B cell (primary cell): ENCODE data around the gene TBC1D14. TPM values are rescaled to one million over a fixed set of nuclear protein-coding genes. Genes with fewer than 3 reads are reported as not detected.

Experiments used
- ATAC-seq: fragments of 200-7000 bp; cut with Tn5 transposase; one replicate; pipeline ENCODE4 v1.10.0; 2021; ENCODE audit warnings: low read depth, mild to moderate bottlenecking, moderate number of reproducible peaks, moderate library complexity
- CTCF ChIA-PET: fragments of 350-600 bp; sonication (Branson Sonifier 250); formaldehyde crosslinking; loops from one replicate; lab custom pipeline; 2021; ENCODE audit warnings: antibody characterized with exemption, inconsistent platforms; lab: Charles Lee
- POLR2A ChIA-PET: fragments of 350-600 bp; sonication (Branson Sonifier 250); formaldehyde crosslinking; loops from one replicate; lab custom pipeline; 2021; ENCODE audit warnings: antibody characterized with exemption; lab: Charles Lee
- DNase-seq: peaks from one replicate; pipeline ENCODE4 v3.0.0; 2013
- H2AFZ ChIP-seq: 2 replicates; pipeline ENCODE4 v1.6.1; 2012; ENCODE audit warnings: mild to moderate bottlenecking, low read depth, low read length; ENCODE audit not compliant: insufficient read depth, poor library complexity, severe bottlenecking
- H3K27ac ChIP-seq, 2 donors: 1 replicate in 1 of 2; 2 replicates in 1 of 2; pipeline ENCODE4 v1.5.1; 2012 to 2013; ENCODE audit warnings: low read length in 2 of 2, mild to moderate bottlenecking in 2 of 2, moderate library complexity in 1 of 2
- H3K27me3 ChIP-seq, 4 experiments: fragments of 200-600 bp in 1 of 4; sonication (generic) in 1 of 4; replicated peaks in 1 of 4; 1 replicate in 2 of 4; 2 replicates in 2 of 4; pipeline versions ENCODE4 v1.6.1 to v1.7.0; 2013 to 2016; ENCODE audit warnings: low read length in 3 of 4, mild to moderate bottlenecking in 2 of 4, mixed read lengths in 1 of 4, moderate library complexity in 1 of 4; ENCODE audit not compliant: insufficient read depth in 4 of 4, control insufficient read depth in 3 of 4; ENCODE audit errors: control extremely low read depth in 1 of 4
- H3K36me3 ChIP-seq, 2 experiments: replicated peaks in 1 of 2; 1 replicate in 1 of 2; 2 replicates in 1 of 2; pipeline versions ENCODE4 v1.6.1 to v1.7.1; 2013; ENCODE audit warnings: low read length in 1 of 2; ENCODE audit not compliant: insufficient read depth in 2 of 2, control insufficient read depth in 1 of 2; ENCODE audit errors: control extremely low read depth in 1 of 2, extremely low read depth in 1 of 2
- H3K4me1 ChIP-seq, 2 donors: fragments of 200-600 bp in 1 of 2; sonication (generic) in 1 of 2; 1 replicate in 1 of 2; 2 replicates in 1 of 2; pipeline versions ENCODE4 v1.5.1 to v1.6.1; 2013 to 2017; ENCODE audit warnings: low read length in 2 of 2; ENCODE audit not compliant: control insufficient read depth in 2 of 2, insufficient read depth in 2 of 2
- H3K4me2 ChIP-seq: replicated peaks from 2 replicates; pipeline ENCODE3; 2012; ENCODE audit warnings: mild to moderate bottlenecking, low read depth, low read length; ENCODE audit not compliant: poor library complexity, severe bottlenecking
- H3K4me3 ChIP-seq, 5 experiments: fragments of 200-600 bp in 1 of 5; sonication (generic) in 1 of 5; 1 replicate in 3 of 5; 2 replicates in 2 of 5; pipeline versions ENCODE4 v1.5.1 to v1.7.0; 2011 to 2016; ENCODE audit warnings: low read length in 4 of 5, mild to moderate bottlenecking in 4 of 5, low read depth in 2 of 5, control low read depth in 1 of 5, moderate library complexity in 1 of 5; ENCODE audit not compliant: insufficient read depth in 1 of 5; ENCODE audit errors: control extremely low read depth in 1 of 5, extremely low read depth in 1 of 5
- H3K79me2 ChIP-seq: fragments of 200-600 bp; sonication (generic); one replicate; pipeline ENCODE4 v1.6.0; 2016; ENCODE audit warnings: low read length; ENCODE audit not compliant: control insufficient read depth, insufficient read depth
- H3K9ac ChIP-seq: fragments of 200-600 bp; sonication (generic); 2 replicates; pipeline ENCODE4 v1.6.1; 2017; ENCODE audit warnings: mild to moderate bottlenecking, low read length, moderate library complexity
- H3K9me3 ChIP-seq, 3 donors: one replicate each; pipeline versions ENCODE4 v1.6.1 to v1.7.1; 2013; ENCODE audit warnings: low read length in 2 of 3; ENCODE audit not compliant: control insufficient read depth in 2 of 3, insufficient read depth in 1 of 3; ENCODE audit errors: control extremely low read depth in 1 of 3
- H4K20me1 ChIP-seq: 2 replicates; pipeline ENCODE4 v1.6.0; 2012; ENCODE audit warnings: mild to moderate bottlenecking, low read length; ENCODE audit not compliant: insufficient read depth, control insufficient read depth, poor library complexity, severe bottlenecking
- H3K27ac Mint-ChIP-seq: one replicate; pipeline ENCODE4 v1.8.0; 2021; ENCODE audit warnings: mixed read lengths
- H3K27me3 Mint-ChIP-seq: one replicate; pipeline ENCODE4 v1.8.0; 2021; ENCODE audit warnings: mixed read lengths
- H3K4me1 Mint-ChIP-seq: one replicate; pipeline ENCODE4 v1.8.0; 2021; ENCODE audit warnings: mixed read lengths
- H3K4me3 Mint-ChIP-seq: one replicate; pipeline ENCODE4 v1.8.0; 2021; ENCODE audit warnings: mixed read lengths
- H3K9me3 Mint-ChIP-seq: one replicate; pipeline ENCODE4 v1.8.0; 2022; ENCODE audit warnings: mixed read lengths; ENCODE audit not compliant: insufficient read depth
- CTCF ChIP-seq: fragments of 200-600 bp; IDR thresholded peaks from one replicate; pipeline ENCODE4 v1.8.0; 2022; ENCODE audit warnings: antibody characterized with exemption, mild to moderate bottlenecking
- EZH2 ChIP-seq: IDR thresholded peaks from 2 replicates; pipeline ENCODE4 v1.6.1; 2012; ENCODE audit warnings: borderline replicate concordance, low read depth, mild to moderate bottlenecking, moderate library complexity, low read length; ENCODE audit not compliant: insufficient read depth, poor library complexity, severe bottlenecking
- WGBS: methylation state at CpG from one replicate; pipeline ENCODE4 v1.1.5; 2013; ENCODE audit warnings: missing lambda C conversion rate; ENCODE audit not compliant: insufficient coverage; 5-methylcytosine and 5-hydroxymethylcytosine counted together
- intact Hi-C: fragments of 100-400 bp; cut with micrococcal nuclease; formaldehyde crosslinking; loops from one replicate; pipeline ENCODE4 v1.10.0; 2022
- polyA plus RNA-seq: library from polyadenylated mRNA; depleted of rRNA; stranded (reverse); fragments of >200 nt; gene quantifications from 2 replicates; pipeline ENCODE4 v1.2.3, GENCODE V29; 2012
- total RNA-seq, 2 donors: library from RNA; stranded (reverse); fragments of 120-200 nt in 1 of 2; gene quantifications; 1 replicate in 1 of 2; 2 replicates in 1 of 2; pipeline versions ENCODE4 v1.2.3 to v1.2.4, GENCODE V29; 2013 to 2022

Gene TBC1D14
- total and polyA plus RNA-seq, 2 donors (not counting 1 experiment from before 2014, with no cell fraction given) = 21.9 to 42.0 TPM

- H3K27me3 Mint-ChIP-seq = peaks cover 3% of the 10 kb centered on the region
- ATAC-seq (no peak), DNase-seq (no peak)
- peaks cover 35% of the 10 kb centered on the region for H3K79me2 ChIP-seq
- peak overlapping the region; percentile 94 for H3K4me3 Mint-ChIP-seq
- CTCF ChIA-PET = interaction anchor here (0.6 to 11.2 kb wide), 14 partner anchors 23 to 817 kb away, joined by 3 to 164 read pairs (median 4); partner anchors contain the start of genes BLOC1S4, TADA2B and TBC1D14
- H3K4me2 ChIP-seq = peak overlapping the region; percentile 85
- intact Hi-C loops = loop anchor here (1.0 kb wide), 10 partner anchors 25 to 428 kb away; partner anchors contain the start of genes BLOC1S4, MRFAP1, MRFAP1L1 and TADA2B
- WGBS = under 1% methylated on average over 46 of the region's 50 CpGs
- TF ChIP-seq CTCF = no peak
- no peak for TF ChIP-seq EZH2
- H3K9me3 ChIP-seq = no peaks in the 10 kb centered on the region
- peaks cover 0 to 12% of the 10 kb centered on the region in 2 experiments for H3K36me3 ChIP-seq
- H2AFZ ChIP-seq = peak overlapping the region; percentile 82
- peak overlapping the region; percentile 87 for H3K9ac ChIP-seq
- peaks cover 26 to 37% of the 10 kb centered on the region in 2 donors for H3K4me1 ChIP-seq
- POLR2A ChIA-PET = interaction anchor here (0.6 to 4.8 kb wide), 12 partner anchors 9 to 494 kb away, joined by 3 to 36 read pairs (median 6); partner anchors contain the start of genes MAN2B2, MRFAP1, TADA2B and TBC1D14
- no peaks in the 10 kb centered on the region for H3K9me3 Mint-ChIP-seq
- H3K27ac Mint-ChIP-seq = peak overlapping the region; percentile 94
- peak overlapping the region; percentile 63 to 66 for H3K27ac ChIP-seq
- H4K20me1 ChIP-seq = peaks cover 35% of the 10 kb centered on the region
- peaks cover 44% of the 10 kb centered on the region for H3K4me1 Mint-ChIP-seq
- peak overlapping the region; percentile 73 to 90 (median 79) for H3K4me3 ChIP-seq
- H3K27me3 ChIP-seq = peaks cover 0 to 3% (median 1%) of the 10 kb centered on the region in 4 experiments
Observed at GRCh38 chr4:7068279-7068842, 158.7 kb downstream of the TBC1D14 start.
